ENCODE results near the gene EPO.
A peak's percentile ranks its signal among the peaks of the same experiment; 100 is the strongest.

Gene EPO

GRCh38 chr7:100678291-100678984, 41.8 kb upstream of the EPO start:
- peak; percentile 23 for DNase-seq (ENCODE audit: insufficient read length)
- 0 out of 2 replicates have a peak, but pooled peaks have one; percentile 23 for TF ChIP-seq POLR2A (IDR thresholded peaks at IDR 0.05; ENCODE audit: low read depth, low read length)
- TF ChIP-seq TAF1 (IDR thresholded peaks at IDR 0.05; ENCODE audit: borderline replicate concordance, low read depth, low read length) = no peak
- FAIRE-seq = no peak

- FAIRE-seq = no peak
- peak; percentile 27 for DNase-seq (ENCODE audit: insufficient read length)
- TF ChIP-seq TAF1 (IDR thresholded peaks at IDR 0.05; ENCODE audit: borderline replicate concordance, low read depth, low read length) (no peak), POLR2AphosphoS5 (IDR thresholded peaks at IDR 0.05; ENCODE audit: low read depth, low read length) (0 out of 2 replicates have a peak, but pooled peaks have one; percentile 7), POLR2A (IDR thresholded peaks at IDR 0.05; ENCODE audit: low read depth, low read length) (no peak; the same call in 1 of the 2 replicates)
Measured at GRCh38 chr7:100679129-100679926, 40.9 kb upstream of the EPO start.

- FAIRE-seq = no peak
- peak; percentile 19 for DNase-seq (ENCODE audit: insufficient read length)
- no peak for TF ChIP-seq TAF1 (IDR thresholded peaks at IDR 0.05; ENCODE audit: borderline replicate concordance, low read depth, low read length)
- TF ChIP-seq POLR2AphosphoS5 (IDR thresholded peaks at IDR 0.05; ENCODE audit: low read depth, low read length) = no peak
- no peak for TF ChIP-seq POLR2A (IDR thresholded peaks at IDR 0.05; ENCODE audit: low read depth, low read length)
Measured at GRCh38 chr7:100679927-100680575, 40.2 kb upstream of the EPO start.

GRCh38 chr7:100680576-100681271, 39.5 kb upstream of the EPO start:
- DNase-seq (ENCODE audit: insufficient read length) (peak; percentile 25), FAIRE-seq (no peak)
- no peak for TF ChIP-seq TAF1 (IDR thresholded peaks at IDR 0.05; ENCODE audit: borderline replicate concordance, low read depth, low read length)
- no peak for TF ChIP-seq POLR2AphosphoS5 (IDR thresholded peaks at IDR 0.05; ENCODE audit: low read depth, low read length)
- TF ChIP-seq POLR2A (IDR thresholded peaks at IDR 0.05; ENCODE audit: low read depth, low read length) = no peak

- DNase-seq (ENCODE audit: insufficient read length) (peak; percentile 21), FAIRE-seq (no peak)
- TF ChIP-seq TAF1 (IDR thresholded peaks at IDR 0.05; ENCODE audit: borderline replicate concordance, low read depth, low read length) (no peak), POLR2AphosphoS5 (IDR thresholded peaks at IDR 0.05; ENCODE audit: low read depth, low read length) (no peak), POLR2A (IDR thresholded peaks at IDR 0.05; ENCODE audit: low read depth, low read length) (no peak)
Measured at GRCh38 chr7:100681491-100682227, 38.6 kb upstream of the EPO start.

- DNase-seq (ENCODE audit: insufficient read length) = peak; percentile 19
- FAIRE-seq = no peak
- no peak for TF ChIP-seq POLR2A (IDR thresholded peaks at IDR 0.05; ENCODE audit: low read depth, low read length)
- no peak for TF ChIP-seq TAF1 (IDR thresholded peaks at IDR 0.05; ENCODE audit: borderline replicate concordance, low read depth, low read length)
- no peak for TF ChIP-seq POLR2AphosphoS5 (IDR thresholded peaks at IDR 0.05; ENCODE audit: low read depth, low read length)
Measured at GRCh38 chr7:100682228-100682741, 38.0 kb upstream of the EPO start.

- DNase-seq (ENCODE audit: insufficient read length) (peak; percentile 19), FAIRE-seq (no peak)
- TF ChIP-seq POLR2AphosphoS5 (IDR thresholded peaks at IDR 0.05; ENCODE audit: low read depth, low read length) = no peak
- no peak for TF ChIP-seq POLR2A (IDR thresholded peaks at IDR 0.05; ENCODE audit: low read depth, low read length)
- no peak for TF ChIP-seq TAF1 (IDR thresholded peaks at IDR 0.05; ENCODE audit: borderline replicate concordance, low read depth, low read length)
Measured at GRCh38 chr7:100682991-100683658, 37.1 kb upstream of the EPO start.

GRCh38 chr7:100683659-100684533, 36.4 kb upstream of the EPO start:
- no peak for FAIRE-seq
- no peak for TF ChIP-seq TAF1 (IDR thresholded peaks at IDR 0.05; ENCODE audit: borderline replicate concordance, low read depth, low read length)
- no peak for TF ChIP-seq POLR2A (IDR thresholded peaks at IDR 0.05; ENCODE audit: low read depth, low read length)
- TF ChIP-seq POLR2AphosphoS5 (IDR thresholded peaks at IDR 0.05; ENCODE audit: low read depth, low read length) = no peak
- peak; percentile 6 for DNase-seq (ENCODE audit: insufficient read length)

GRCh38 chr7:100684534-100685042, 35.7 kb upstream of the EPO start:
- no peak for TF ChIP-seq POLR2A (IDR thresholded peaks at IDR 0.05; ENCODE audit: low read depth, low read length)
- TF ChIP-seq TAF1 (IDR thresholded peaks at IDR 0.05; ENCODE audit: borderline replicate concordance, low read depth, low read length) = no peak
- TF ChIP-seq POLR2AphosphoS5 (IDR thresholded peaks at IDR 0.05; ENCODE audit: low read depth, low read length) = no peak
- DNase-seq (ENCODE audit: insufficient read length) (peak; percentile 18), FAIRE-seq (no peak)

Data from GM12892 (cell line).